OCI-LY1 (cell line): ENCODE results near the gene BTNL3.
"Not testable (repeated sequence)": the region's sequence is repeated elsewhere in the genome, so short reads cannot be mapped to it uniquely, and the experiment has no call there.

ENCODE experiments used
- H2AFZ ChIP-seq: fragments of 200-600 bp; sonication (generic), shearing (Covaris generic); 2 replicates; pipeline ENCODE4 v1.6.0; 2014; ENCODE audit warnings: antibody characterized with exemption, mild to moderate bottlenecking, low read length
- H3F3A ChIP-seq: fragments of 200-600 bp; sonication (generic), shearing (Covaris generic); 2 replicates; pipeline ENCODE4 v1.6.0; 2014; ENCODE audit warnings: mild to moderate bottlenecking, antibody characterized with exemption, low read length, moderate library complexity; ENCODE audit not compliant: insufficient read depth
- H3K27ac ChIP-seq: fragments of 200-600 bp; sonication (generic); 2 replicates; pipeline ENCODE4 v1.5.1; 2014; ENCODE audit warnings: low read length, mixed run types, mild to moderate bottlenecking, low read depth; ENCODE audit not compliant: poor library complexity, severe bottlenecking
- H3K27me3 ChIP-seq: fragments of 200-600 bp; sonication (generic); 2 replicates; pipeline ENCODE4 v1.6.0; 2014; ENCODE audit warnings: antibody characterized with exemption, mild to moderate bottlenecking, low read length, moderate library complexity; ENCODE audit not compliant: insufficient read depth
- H3K36me3 ChIP-seq: fragments of 200-600 bp; sonication (generic); 2 replicates; pipeline ENCODE4 v1.6.1; 2014; ENCODE audit warnings: mild to moderate bottlenecking, antibody characterized with exemption, low read length, moderate library complexity, mixed read lengths; ENCODE audit not compliant: insufficient read depth
- H3K4me1 ChIP-seq: fragments of 200-600 bp; sonication (generic); 2 replicates; pipeline ENCODE4 v1.5.1; 2014; ENCODE audit warnings: mild to moderate bottlenecking, low read length, moderate library complexity; ENCODE audit not compliant: insufficient read depth, severe bottlenecking
- H3K4me2 ChIP-seq: fragments of 200-600 bp; sonication (generic), shearing (Covaris generic); 2 replicates; pipeline ENCODE4 v1.6.1; 2014; ENCODE audit warnings: low read length
- H3K4me3 ChIP-seq: fragments of 200-600 bp; sonication (generic); 2 replicates; pipeline ENCODE4 v1.5.1; 2014; ENCODE audit warnings: low read length, low read depth, mild to moderate bottlenecking, mixed read lengths; ENCODE audit not compliant: poor library complexity, severe bottlenecking
- H3K79me2 ChIP-seq: fragments of 200-600 bp; shearing (Covaris generic); 2 replicates; pipeline ENCODE4 v1.6.1; 2016; ENCODE audit warnings: mixed run types, low read length, mixed read lengths; ENCODE audit not compliant: insufficient read depth
- H3K9ac ChIP-seq: fragments of 200-600 bp; sonication (generic), shearing (Covaris generic); 2 replicates; pipeline ENCODE4 v1.6.1; 2014; ENCODE audit warnings: mild to moderate bottlenecking, low read length, mixed read lengths
- H3K9me2 ChIP-seq: fragments of 200-600 bp; sonication (generic), shearing (Covaris generic); 2 replicates; pipeline ENCODE4 v1.6.1; 2014; ENCODE audit warnings: low read depth, mild to moderate bottlenecking, low read length, mixed read lengths
- H3K9me3 ChIP-seq: fragments of 200-600 bp; shearing (Covaris generic); 2 replicates; pipeline ENCODE4 v1.6.1; 2014; ENCODE audit warnings: low read length, mixed read lengths
- H4K20me1 ChIP-seq: fragments of 200-600 bp; sonication (generic), shearing (Covaris generic); 2 replicates; pipeline ENCODE4 v1.6.0; 2016; ENCODE audit warnings: mild to moderate bottlenecking, low read length; ENCODE audit not compliant: insufficient read depth
- CTCF ChIP-seq: fragments of 200-600 bp; sonication (generic), shearing (Covaris generic); IDR thresholded peaks from 2 replicates; pipeline ENCODE4 v1.5.1; 2017; ENCODE audit warnings: mild to moderate bottlenecking, antibody characterized with exemption, low read length, moderate library complexity, mixed read lengths
- EZH2 ChIP-seq: fragments of 200-600 bp; sonication (generic), shearing (Covaris generic); IDR thresholded peaks from 2 replicates; pipeline ENCODE4 v1.8.0; 2017; ENCODE audit warnings: borderline replicate concordance, mixed run types, mild to moderate bottlenecking, antibody characterized with exemption, low read length, moderate library complexity, mixed read lengths

BTNL3 gene

GRCh38 chr5:181008136-181008535, 19.5 kb downstream of the BTNL3 start:
- Histone ChIP-seq H3K36me3 (no peaks in the 10 kb centered on the region), H4K20me1 (no peaks in the 10 kb centered on the region), H3K4me3 (no peak overlapping the region), H3K27ac (no peak overlapping the region), H3K4me2 (no peak overlapping the region), H3K9me2 (no peaks in the 10 kb centered on the region), H3F3A (no peaks in the 10 kb centered on the region), H3K9ac (no peak overlapping the region), H3K9me3 (no peaks in the 10 kb centered on the region), H3K4me1 (peaks cover 5% of the 10 kb centered on the region), H3K27me3 (no peaks in the 10 kb centered on the region; the same call in 1 of the 2 replicates), H3K79me2 (no peaks in the 10 kb centered on the region), H2AFZ (no peak overlapping the region)
- TF ChIP-seq EZH2 (no peak), CTCF (no peak)

GRCh38 chr5:181010018-181010417, 21.4 kb downstream of the BTNL3 start:
- H3K79me2 ChIP-seq, H3K9me2 ChIP-seq, H2AFZ ChIP-seq, H3K4me1 ChIP-seq, H3K27me3 ChIP-seq, H3K9ac ChIP-seq, H3K27ac ChIP-seq, H3K36me3 ChIP-seq, H3K4me3 ChIP-seq, H4K20me1 ChIP-seq, H3K4me2 ChIP-seq, H3F3A ChIP-seq, H3K9me3 ChIP-seq: not testable (repeated sequence)

- not testable (repeated sequence) for H3K4me3 ChIP-seq, H3K27me3 ChIP-seq, H3K4me1 ChIP-seq, H3K9me2 ChIP-seq, H3K27ac ChIP-seq, H3F3A ChIP-seq, H3K4me2 ChIP-seq, H3K79me2 ChIP-seq, H3K36me3 ChIP-seq, H3K9me3 ChIP-seq, H3K9ac ChIP-seq, H4K20me1 ChIP-seq, H2AFZ ChIP-seq
Observed at GRCh38 chr5:181014654-181015053, 26.0 kb downstream of the BTNL3 start.

GRCh38 chr5:181017448-181017847, 28.8 kb downstream of the BTNL3 start:
- H3K27me3 ChIP-seq, H3K27ac ChIP-seq, H2AFZ ChIP-seq, H3K9me2 ChIP-seq, H3F3A ChIP-seq, H3K9ac ChIP-seq, H3K4me2 ChIP-seq, H3K36me3 ChIP-seq, H3K9me3 ChIP-seq, H4K20me1 ChIP-seq, H3K79me2 ChIP-seq, H3K4me1 ChIP-seq, H3K4me3 ChIP-seq: not testable (repeated sequence)

GRCh38 chr5:181020688-181021087, 32.0 kb downstream of the BTNL3 start:
- peaks cover 10% of the 10 kb centered on the region; the same call in 1 of the 2 replicates for H3K9me3 ChIP-seq
- no peaks in the 10 kb centered on the region for H4K20me1 ChIP-seq
- TF ChIP-seq CTCF = no peak
- TF ChIP-seq EZH2 = no peak
- no peak overlapping the region for H3K9ac ChIP-seq
- H2AFZ ChIP-seq = no peak overlapping the region
- no peaks in the 10 kb centered on the region for H3K9me2 ChIP-seq
- no peaks in the 10 kb centered on the region for H3K27me3 ChIP-seq
- H3K4me3 ChIP-seq = no peak overlapping the region
- H3K36me3 ChIP-seq = no peaks in the 10 kb centered on the region
- H3K4me2 ChIP-seq = no peak overlapping the region
- H3F3A ChIP-seq = no peaks in the 10 kb centered on the region
- H3K4me1 ChIP-seq = no peaks in the 10 kb centered on the region
- H3K27ac ChIP-seq = no peak overlapping the region
- H3K79me2 ChIP-seq = no peaks in the 10 kb centered on the region
